ELF-1 (cell line): Measurements from ENCODE around the gene CAMK2B.

Source experiments
- DNase-seq: peaks from one replicate; pipeline ENCODE4 v3.0.0-alpha.2; 2016; ENCODE audit warnings: low read depth, low spot score

CAMK2B gene

GRCh38 chr7:44309271-44310091 is 15.9 kb downstream of the CAMK2B start:
- DNase-seq, result peak; percentile 70

- DNase-seq, result peak; percentile 43
Observed at GRCh38 chr7:44308596-44309270, 16.7 kb downstream of the CAMK2B start.

DNA sequence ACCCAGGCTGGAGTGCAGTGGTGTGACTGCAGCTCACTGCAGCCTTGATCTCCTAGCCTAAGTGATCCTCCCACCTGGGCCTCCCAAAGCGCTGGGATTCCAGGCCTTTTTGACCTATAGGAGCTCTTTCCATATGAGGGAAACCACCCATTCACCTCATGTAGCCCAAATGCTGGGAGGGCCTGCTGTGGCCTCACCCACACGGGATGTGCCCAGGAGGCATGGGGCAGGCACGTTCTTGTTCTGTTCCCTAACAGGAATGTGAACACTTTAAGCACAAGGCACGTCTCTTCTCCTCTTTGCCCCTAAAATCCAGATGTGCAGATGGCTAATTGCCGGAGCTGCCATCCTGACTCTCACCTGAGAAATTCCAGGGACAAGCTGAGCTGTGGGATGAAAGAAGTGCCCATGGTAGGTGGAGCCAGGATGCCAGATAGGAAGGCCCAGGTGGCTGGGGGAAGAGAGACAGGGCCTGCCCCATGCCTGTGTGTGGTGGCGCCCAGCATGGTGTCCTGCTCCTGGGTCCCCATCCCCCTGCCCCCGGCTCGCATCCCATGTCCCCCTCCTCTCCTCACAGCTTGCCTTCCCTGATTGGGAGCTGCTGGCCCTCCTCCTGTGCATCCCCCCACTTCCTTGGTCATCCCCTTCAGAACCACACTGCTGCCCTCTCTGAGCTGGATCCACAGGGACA is 17.3 kb downstream of the CAMK2B start:
- no peak for DNase-seq

DNA sequence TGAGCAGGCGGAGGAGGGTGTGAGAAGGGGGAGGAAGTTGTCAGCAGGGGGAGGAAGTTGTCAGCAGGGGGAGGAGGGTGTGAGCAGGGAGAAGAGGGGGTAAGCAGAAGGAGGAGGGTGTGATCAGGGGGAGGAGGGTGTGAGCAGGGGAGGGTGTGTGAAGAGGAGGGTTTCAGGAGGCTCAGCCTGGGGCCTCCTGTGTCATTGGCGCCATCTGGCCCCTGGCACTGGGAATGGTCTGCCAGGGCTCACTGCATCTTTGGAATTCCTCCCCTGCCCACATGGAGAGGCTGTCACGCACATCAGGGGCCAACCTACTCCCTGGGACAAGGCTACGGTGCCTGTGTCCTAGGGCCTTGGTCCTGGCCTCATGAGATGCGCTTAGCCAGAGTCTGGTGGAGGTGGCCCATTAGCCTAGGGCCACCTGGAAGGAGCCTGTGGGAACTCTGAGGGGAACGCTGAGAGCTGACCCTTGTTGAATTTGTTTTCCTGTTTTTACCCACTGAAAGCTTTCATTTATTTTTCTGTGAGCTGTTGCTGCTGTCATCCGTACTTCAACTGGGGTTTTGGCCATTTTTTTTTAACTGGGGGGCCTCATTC is 18.0 kb downstream of the CAMK2B start:
- DNase-seq, result peak; percentile 67

DNA sequence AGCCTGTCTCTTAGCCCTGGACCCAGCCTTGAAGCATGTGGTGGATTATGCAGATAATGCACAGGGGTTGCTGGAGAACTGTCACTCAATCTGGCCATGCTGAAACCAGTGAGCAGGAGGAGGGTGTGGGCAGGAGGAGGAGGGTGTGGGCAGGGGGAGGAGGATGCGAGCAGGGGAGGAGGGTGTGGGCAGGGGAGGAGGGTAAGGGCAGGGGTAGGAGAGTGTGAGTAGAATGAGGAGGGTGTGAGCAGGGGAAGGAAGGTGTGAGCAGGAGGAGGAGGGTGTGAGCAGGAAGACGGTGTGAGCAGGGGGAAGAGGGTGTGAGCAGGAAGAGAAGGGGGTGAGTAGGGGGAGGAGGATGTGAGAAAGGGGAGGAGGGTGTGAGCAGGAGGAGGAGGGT is 18.8 kb downstream of the CAMK2B start:
- DNase-seq, result no peak

- peak; percentile 0 for DNase-seq
Observed at GRCh38 chr7:44305564-44306507, 19.6 kb downstream of the CAMK2B start.

- DNase-seq, result no peak
Observed at GRCh38 chr7:44294325-44295069, 30.9 kb downstream of the CAMK2B start.

DNA sequence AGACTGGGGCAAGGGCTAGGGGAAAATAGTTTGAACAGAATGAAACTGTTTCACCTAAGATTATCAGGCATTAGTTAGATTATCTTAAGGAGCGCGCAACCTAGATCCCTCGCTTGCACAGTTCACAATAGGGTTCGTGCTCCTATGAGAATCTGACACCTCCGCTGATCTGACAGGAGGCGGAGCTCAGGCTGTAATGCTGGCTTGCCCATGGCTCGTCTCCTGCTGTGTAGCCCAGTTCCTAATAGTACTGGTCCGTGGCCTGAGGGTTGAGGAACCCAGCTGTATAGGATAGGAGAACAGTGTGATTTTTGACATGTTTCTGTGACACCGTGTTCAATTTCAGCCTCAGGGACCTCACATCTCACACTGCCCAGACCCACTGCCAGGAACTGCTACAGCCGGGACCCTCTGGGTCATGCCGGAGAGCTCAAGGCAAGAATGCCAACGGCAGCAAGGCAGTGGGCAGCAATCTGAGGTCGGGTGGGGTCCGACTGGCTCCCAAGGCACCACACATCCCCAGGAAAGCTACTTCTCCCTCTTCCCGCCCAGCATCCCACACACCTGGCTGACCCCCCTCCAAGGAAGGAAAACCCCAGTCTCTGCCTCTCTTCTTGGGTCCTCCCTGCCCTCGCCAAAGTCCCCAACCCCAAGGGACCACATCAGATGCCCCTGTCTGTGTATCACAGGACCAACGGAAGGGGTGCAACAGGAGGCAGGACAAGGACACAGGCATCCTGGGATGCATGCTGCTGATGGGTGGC is 31.7 kb downstream of the CAMK2B start:
- DNase-seq, result peak; percentile 46

DNA sequence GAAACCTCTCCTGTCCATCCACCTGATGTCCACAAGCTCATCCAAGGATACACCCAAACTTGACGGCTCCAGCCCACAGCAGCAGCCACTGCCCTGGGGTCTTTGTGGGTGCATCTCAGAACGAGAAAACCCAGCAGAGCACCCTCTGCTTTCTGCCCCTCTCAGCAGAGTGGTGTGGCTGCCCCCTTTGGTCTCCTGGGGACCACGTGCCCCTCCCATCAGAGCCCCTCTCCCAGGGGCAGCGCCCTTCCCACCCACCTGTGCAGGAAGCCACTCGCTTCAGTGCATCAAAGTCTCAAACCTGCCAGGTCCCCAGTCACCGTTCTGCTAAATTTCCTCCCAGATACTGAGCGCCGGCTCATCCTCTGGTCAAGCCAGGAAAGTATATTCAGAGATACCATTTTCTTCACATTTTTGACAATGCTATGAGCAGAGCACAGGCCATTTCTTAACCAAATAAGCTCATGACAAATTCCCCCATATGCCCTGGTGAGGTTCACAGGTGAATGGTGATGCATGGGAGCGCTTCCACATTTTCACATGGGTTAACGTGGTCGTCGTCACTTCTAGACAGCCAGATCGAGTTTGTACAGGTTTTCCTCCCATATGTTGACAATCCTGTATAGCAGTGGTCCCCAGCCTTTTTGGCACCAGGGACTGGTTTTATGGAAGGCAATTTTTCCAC is 32.4 kb downstream of the CAMK2B start:
- no peak for DNase-seq

- DNase-seq, result no peak
Observed at GRCh38 chr7:44292420-44292817, 33.0 kb downstream of the CAMK2B start.

DNA sequence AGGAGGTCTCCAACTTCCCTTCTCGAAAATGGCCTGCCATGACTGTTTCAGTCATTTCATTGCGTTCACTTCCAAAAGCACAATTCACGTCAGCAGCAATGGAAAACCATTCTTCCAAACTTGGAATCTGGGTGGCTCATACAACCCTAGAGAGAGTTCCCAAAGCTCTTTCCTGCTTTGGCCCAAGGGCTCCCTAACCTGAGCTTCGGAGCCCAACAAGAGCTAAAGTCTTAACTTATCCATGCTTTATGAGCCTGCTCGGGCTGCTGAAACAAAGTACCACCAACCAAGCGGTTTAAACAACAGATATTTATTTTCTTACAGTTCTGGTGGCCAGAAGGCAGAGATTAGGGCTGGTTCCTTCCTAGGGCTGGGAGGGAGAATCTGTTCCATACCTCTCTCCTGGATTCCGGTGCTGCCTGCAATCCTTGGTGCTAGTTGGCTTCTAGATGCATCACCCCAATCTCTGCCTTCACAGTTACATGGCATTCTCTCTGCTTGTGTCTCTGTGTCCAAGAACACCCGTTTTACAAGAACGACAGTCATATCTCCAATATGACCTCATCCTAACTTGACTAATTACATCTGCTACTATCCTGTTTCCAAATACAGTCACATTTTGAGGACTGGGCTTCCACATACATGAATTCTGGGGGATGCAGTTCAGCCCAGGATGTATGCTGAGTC is 33.5 kb downstream of the CAMK2B start:
- peak; percentile 0 for DNase-seq

- no peak for DNase-seq
Observed at GRCh38 chr7:44291066-44291732, 34.2 kb downstream of the CAMK2B start.

DNA sequence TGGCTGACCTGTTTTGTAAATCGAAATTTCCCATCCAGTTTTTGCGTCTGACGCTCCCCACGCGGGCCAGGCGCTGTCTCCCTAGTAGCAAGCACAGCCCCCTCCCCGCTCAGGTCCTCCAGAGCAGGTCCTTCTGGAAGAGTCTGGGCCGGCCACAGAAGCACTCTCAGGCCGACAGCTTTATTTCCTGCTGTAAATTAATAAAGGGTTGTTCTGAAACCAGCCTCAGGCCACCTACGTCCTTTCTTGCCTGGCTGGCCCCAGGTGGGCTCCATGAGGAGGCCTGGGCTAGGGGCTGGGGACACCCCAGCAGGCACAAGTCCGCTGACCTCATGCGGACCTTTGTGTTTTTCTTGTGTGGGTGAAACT is 35.2 kb downstream of the CAMK2B start:
- DNase-seq, result no peak

GRCh38 chr7:44289341-44290251 is 35.8 kb downstream of the CAMK2B start:
- DNase-seq, result no peak

- DNase-seq, result no peak
Observed at GRCh38 chr7:44288811-44289340, 36.5 kb downstream of the CAMK2B start.

DNA sequence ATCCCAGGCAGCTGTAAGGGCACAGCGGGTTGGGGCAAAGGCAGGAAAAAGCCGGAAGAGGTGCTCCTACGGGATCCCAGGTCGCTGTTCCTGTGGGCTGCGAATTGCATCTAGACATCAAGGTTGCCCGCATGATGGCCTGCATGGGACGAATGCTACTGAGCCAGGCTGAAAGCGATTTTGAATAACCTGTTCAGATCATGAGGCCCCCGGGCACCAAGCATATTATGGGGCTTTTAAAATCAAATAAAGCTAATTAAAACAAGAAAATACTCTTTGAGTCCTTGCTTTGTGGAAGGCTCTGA is 37.1 kb downstream of the CAMK2B start:
- no peak for DNase-seq
